ENCODE results near the gene IVD.

The IVD gene

GRCh38 chr15:40405501-40406381 is at the start of gene IVD:
Gene IVD (plus strand): TSS chr15:40405795. CDS start chr15:40405828, 33 bp downstream.
- DNase-seq, result peak; percentile 88

DNA sequence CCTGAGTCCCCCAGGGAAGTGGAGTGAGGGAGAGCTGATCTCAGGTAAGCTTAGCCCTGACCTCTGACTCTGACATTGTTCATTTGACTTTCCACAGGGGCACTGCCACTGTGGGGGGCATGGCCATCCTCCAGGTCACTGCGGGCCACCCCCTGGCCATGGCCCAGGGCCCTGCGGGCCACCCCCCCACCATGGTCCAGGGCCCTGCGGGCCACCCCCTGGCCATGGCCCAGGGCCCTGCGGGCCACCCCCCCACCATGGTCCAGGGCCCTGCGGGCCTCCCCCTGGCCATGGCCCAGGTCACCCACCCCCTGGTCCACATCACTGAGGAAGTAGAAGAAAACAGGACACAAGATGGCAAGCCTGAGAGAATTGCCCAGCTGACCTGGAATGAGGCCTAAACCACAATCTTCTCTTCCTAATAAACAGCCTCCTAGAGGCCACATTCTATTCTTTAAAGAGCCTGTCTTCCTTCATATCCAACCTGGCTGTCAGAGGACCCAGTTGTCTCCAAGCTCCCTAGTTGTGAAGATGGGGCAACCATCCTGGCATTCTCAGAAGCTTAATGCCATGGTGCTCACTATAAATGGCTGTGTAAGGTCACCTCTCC is 49.5 kb upstream of the IVD start:
- DNase-seq, result no peak

GRCh38 chr15:40357246-40357645 is 48.3 kb upstream of the IVD start:
- DNase-seq, result no peak

- peak; percentile 36 for DNase-seq
Observed at GRCh38 chr15:40357723-40358470, 47.7 kb upstream of the IVD start, which contains the start of gene DISP2. Gene DISP2 (plus strand): TSS chr15:40358219. CDS start chr15:40358322, 103 bp downstream.

GRCh38 chr15:40358471-40359353 is 46.9 kb upstream of the IVD start:
- no peak for DNase-seq

GRCh38 chr15:40360015-40360414 is 45.6 kb upstream of the IVD start:
- DNase-seq, result no peak

- DNase-seq, result no peak
Observed at GRCh38 chr15:40361640-40362039, 44.0 kb upstream of the IVD start.

DNA sequence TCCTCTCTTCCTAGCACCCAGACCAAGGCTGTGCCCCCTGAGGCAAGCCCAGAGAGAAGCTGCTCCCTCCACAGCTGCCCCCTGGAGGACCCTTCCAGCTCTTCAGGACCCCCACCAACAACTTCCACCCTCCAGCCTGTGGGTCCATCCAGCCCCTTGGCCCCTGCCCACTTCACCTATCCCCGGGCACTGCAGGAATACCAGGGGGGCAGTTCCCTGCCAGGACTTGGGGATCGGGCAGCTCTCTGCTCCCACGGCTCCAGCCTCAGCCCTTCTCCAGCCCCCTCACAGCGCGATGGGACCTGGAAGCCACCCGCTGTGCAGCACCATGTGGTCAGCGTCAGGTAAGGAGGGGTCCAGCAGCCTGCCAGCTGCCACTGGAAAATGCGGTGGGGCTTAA is 42.0 kb upstream of the IVD start:
- no peak for DNase-seq

GRCh38 chr15:40364251-40364650 is 41.3 kb upstream of the IVD start:
- DNase-seq, result no peak

- no peak for DNase-seq
Observed at GRCh38 chr15:40365016-40365415, 40.6 kb upstream of the IVD start.

- DNase-seq, result no peak
Observed at GRCh38 chr15:40365624-40366456, 39.8 kb upstream of the IVD start.

DNA sequence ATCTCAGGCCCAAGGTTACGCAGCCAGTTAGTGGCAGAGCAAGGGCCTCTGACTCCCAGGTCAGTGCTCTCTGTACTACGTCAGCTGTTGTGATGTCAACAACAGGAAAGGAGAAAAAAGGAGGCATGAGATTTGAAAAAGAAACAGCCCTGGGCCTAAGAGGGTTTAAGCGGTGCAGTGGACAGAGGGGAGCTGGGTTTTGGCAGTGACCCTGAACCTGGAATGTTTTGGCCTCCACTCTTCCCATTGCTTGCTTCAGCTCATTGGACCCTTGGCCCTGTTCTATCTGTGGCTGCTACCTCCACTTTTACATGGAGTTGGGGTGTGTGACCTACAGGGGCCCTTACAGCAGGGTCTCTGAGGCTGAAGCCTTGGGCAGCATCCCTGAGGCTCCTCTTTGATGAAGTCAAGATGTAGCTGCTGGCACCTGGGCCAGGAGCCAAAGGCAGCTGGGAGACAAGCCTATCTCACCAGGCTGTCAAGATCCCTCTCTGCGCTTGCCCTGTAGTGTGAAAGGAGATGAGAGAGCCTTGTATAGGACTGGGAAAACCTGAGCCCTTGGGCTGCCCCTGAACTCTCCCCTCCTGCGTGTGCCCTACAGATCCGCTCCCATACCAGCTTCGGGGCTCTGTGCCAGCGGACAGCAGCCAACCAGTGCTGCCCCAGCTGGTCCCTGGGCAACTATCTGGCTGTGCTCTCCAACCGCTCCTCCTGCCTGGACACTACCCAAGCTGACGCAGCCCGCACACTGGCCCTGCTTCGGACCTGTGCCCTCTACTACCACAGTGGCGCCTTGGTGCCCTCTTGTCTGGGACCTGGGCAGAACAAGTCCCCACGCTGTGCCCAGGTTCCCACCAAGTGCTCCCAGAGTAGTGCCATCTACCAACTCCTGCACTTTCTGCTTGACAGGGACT is 38.9 kb upstream of the IVD start:
- DNase-seq, result no peak

- no peak for DNase-seq
Observed at GRCh38 chr15:40367371-40367685, 38.3 kb upstream of the IVD start.

DNA sequence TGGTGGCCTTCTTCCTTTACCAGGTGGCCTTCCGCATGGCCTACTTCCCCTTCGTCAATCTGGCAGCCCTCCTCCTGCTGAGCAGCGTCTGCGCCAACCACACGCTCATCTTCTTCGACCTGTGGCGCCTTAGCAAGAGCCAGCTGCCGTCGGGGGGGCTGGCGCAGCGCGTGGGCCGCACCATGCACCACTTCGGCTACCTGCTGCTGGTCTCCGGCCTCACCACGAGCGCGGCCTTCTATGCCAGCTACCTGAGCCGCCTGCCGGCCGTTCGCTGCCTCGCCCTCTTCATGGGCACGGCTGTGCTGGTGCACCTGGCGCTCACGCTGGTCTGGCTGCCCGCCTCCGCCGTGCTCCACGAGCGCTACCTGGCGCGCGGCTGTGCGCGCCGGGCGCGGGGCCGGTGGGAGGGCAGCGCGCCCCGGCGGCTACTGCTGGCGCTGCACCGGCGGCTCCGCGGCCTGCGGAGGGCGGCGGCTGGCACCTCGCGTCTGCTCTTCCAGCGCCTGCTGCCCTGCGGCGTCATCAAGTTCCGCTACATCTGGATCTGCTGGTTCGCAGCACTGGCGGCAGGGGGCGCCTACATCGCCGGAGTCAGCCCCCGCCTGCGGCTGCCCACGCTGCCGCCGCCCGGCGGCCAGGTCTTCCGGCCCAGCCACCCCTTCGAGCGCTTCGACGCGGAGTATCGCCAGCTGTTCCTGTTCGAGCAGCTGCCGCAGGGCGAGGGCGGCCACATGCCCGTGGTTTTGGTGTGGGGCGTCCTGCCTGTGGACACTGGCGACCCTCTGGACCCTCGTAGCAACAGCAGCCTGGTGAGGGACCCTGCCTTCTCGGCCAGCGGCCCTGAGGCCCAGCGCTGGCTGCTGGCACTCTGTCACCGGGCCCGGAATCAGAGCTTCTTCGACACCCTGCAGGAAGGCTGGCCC is 37.6 kb upstream of the IVD start:
- peak; percentile 72 for DNase-seq

DNA sequence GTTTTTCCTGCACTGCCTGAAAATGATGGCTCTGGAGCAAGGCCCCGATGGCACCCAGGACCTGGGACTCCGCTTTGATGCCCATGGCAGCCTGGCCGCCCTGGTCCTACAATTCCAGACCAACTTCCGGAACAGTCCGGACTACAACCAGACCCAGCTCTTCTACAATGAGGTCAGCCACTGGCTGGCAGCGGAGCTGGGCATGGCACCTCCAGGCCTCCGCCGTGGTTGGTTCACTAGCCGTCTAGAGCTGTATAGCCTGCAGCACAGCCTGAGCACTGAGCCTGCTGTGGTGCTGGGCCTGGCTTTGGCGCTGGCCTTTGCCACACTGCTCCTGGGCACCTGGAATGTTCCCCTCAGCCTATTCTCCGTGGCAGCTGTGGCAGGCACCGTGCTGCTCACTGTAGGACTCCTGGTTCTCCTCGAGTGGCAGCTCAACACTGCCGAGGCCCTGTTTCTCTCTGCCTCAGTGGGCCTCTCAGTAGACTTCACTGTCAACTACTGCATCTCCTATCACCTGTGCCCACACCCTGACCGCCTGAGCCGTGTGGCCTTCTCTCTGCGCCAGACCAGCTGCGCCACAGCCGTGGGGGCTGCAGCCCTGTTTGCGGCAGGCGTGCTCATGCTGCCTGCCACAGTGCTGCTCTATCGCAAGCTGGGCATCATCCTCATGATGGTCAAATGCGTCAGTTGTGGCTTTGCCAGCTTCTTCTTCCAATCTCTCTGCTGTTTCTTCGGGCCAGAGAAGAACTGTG is 36.7 kb upstream of the IVD start:
- no peak for DNase-seq

- DNase-seq, result no peak
Observed at GRCh38 chr15:40369474-40369869, 36.1 kb upstream of the IVD start.

DNA sequence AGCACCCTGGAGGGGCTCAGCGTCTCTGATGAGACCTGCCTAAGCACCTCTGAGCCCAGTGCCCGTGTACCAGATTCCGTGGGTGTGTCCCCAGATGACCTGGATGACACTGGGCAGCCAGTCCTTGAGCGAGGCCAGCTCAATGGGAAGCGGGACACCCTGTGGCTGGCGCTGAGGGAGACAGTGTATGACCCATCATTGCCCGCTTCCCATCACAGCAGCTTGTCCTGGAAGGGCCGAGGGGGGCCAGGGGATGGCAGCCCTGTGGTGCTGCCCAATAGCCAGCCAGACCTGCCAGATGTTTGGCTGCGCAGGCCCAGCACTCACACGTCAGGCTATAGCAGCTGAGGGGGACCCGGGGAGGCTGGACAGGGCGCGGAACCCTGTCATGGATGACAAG is 35.6 kb upstream of the IVD start:
- no peak for DNase-seq

- no peak for DNase-seq
Observed at GRCh38 chr15:40372981-40373380, 32.6 kb upstream of the IVD start.

- DNase-seq, result no peak
Observed at GRCh38 chr15:40377606-40378005, 28.0 kb upstream of the IVD start.
